Neural progenitor cell (in vitro differentiated cells): ENCODE data around the gene ZDHHC11.

ENCODE experiments used
- EZH2phosphoT487 ChIP-seq: fragments of 200-600 bp; sonication (generic); IDR thresholded peaks from 2 replicates; pipeline ENCODE4 v1.6.1; 2017; ENCODE audit warnings: antibody characterized with exemption
- TF ChIP-seq, protein P1 (sequence below): fragments of 200-600 bp; sonication (generic); IDR thresholded peaks from 2 replicates; pipeline ENCODE4 v1.5.1; 2017; ENCODE audit warnings: antibody characterized with exemption, mild to moderate bottlenecking

DNA sequence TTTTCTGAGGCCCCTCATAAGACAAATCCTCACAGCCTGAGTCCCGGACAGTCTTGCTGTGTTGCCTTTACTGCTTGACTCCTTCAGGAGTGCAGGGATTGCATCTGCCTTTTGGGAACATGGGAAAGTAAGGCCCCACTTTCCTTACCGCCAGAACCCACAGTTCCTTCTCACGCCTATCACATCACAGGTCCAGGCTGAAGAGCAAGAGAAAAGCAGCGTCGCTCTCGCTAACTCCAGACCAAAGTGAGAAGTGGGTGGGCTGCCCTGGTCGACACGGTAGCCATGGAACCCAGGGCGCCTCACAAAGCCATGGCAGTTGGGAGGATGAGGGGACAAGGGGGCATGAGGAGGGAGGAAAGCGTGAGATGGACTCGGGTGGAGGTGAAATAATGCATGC, 7.9 kb upstream of the ZDHHC11 start:
- TF ChIP-seq EZH2phosphoT487, result no peak
- TF ChIP-seq, protein P1, sequence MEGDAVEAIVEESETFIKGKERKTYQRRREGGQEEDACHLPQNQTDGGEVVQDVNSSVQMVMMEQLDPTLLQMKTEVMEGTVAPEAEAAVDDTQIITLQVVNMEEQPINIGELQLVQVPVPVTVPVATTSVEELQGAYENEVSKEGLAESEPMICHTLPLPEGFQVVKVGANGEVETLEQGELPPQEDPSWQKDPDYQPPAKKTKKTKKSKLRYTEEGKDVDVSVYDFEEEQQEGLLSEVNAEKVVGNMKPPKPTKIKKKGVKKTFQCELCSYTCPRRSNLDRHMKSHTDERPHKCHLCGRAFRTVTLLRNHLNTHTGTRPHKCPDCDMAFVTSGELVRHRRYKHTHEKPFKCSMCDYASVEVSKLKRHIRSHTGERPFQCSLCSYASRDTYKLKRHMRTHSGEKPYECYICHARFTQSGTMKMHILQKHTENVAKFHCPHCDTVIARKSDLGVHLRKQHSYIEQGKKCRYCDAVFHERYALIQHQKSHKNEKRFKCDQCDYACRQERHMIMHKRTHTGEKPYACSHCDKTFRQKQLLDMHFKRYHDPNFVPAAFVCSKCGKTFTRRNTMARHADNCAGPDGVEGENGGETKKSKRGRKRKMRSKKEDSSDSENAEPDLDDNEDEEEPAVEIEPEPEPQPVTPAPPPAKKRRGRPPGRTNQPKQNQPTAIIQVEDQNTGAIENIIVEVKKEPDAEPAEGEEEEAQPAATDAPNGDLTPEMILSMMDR, result no peak
